A172 (cell line): ENCODE data around the gene GDI2. TPM values are rescaled to one million over a fixed set of nuclear protein-coding genes. Genes with fewer than 3 reads are reported as not detected.
A peak's percentile ranks its signal among the peaks of the same experiment; 100 is the strongest.
"Not testable (repeated sequence)": the region's sequence is repeated elsewhere in the genome, so short reads cannot be mapped to it uniquely, and the experiment has no call there.

Experiments
- DNase-seq: peaks from one replicate; pipeline ENCODE4 v3.0.0-alpha.2; 2015; ENCODE audit warnings: low spot score
- total RNA-seq: library from RNA; depleted of rRNA; stranded (reverse); fragments of >200 nt; shearing (Covaris generic); gene quantifications from 2 replicates; pipeline ENCODE4 v1.2.3, GENCODE V29; 2014

The GDI2 gene
- total RNA-seq, 1 experiment from 2014 or later: 488 TPM

- no peak for DNase-seq
Observed at GRCh38 chr10:5828725-5829124, 15.5 kb upstream of the GDI2 start.

DNA sequence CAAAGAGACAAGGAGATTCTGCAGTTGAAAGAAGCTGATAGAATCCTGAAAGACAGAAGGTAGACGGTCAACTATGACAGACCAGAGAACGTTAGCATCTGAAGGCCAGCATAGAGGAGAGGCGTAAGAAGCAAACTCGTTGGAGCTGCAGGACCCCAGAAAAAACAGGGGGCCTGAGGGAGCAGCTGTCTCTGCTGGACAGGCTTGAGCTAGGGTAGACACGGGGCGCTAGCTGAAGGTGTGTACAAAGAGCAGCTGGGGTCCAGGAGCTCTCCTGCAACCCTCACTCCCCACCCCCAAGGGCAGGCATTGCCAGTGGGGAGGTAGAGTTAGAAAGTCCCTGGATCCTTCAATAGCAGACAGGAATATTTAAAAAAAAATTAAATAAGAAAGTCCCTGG, 14.6 kb upstream of the GDI2 start:
- DNase-seq: no peak

- not testable (repeated sequence) for DNase-seq
Observed at GRCh38 chr10:5826511-5826910, 13.3 kb upstream of the GDI2 start.

- no peak for DNase-seq
Observed at GRCh38 chr10:5818894-5819293, 5.7 kb upstream of the GDI2 start.

- no peak for DNase-seq
Observed at GRCh38 chr10:5818048-5818331, 4.8 kb upstream of the GDI2 start.

- DNase-seq: no peak
Observed at GRCh38 chr10:5817322-5818047, 4.3 kb upstream of the GDI2 start.

DNA sequence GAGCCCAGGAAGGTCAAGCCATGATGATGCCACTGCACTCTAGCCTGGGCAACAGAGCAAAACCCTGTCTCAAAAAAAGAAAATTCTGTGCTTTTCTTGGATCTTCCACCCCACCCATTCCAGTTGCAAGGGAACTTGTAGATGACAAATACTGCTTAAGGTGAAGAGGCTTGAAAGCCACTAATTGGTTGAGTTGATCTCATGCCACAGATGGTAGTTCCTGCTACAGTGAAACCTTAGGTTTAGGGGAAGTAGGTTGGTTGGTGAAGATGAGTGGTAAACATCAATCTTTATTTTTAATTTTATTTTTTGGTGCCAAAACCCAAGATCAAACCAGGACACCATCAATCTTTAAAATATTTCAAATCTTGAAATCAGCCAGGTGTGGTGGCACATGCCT, 2.9 kb upstream of the GDI2 start:
- no peak for DNase-seq

GRCh38 chr10:5814110-5815107, 1.2 kb upstream of the GDI2 start:
- no peak for DNase-seq

- DNase-seq: no peak
Observed at GRCh38 chr10:5813091-5813340, 218 bp downstream of the GDI2 start.

- peak; percentile 16 for DNase-seq
Observed at GRCh38 chr10:5812283-5813090, 747 bp downstream of the GDI2 start.

DNA sequence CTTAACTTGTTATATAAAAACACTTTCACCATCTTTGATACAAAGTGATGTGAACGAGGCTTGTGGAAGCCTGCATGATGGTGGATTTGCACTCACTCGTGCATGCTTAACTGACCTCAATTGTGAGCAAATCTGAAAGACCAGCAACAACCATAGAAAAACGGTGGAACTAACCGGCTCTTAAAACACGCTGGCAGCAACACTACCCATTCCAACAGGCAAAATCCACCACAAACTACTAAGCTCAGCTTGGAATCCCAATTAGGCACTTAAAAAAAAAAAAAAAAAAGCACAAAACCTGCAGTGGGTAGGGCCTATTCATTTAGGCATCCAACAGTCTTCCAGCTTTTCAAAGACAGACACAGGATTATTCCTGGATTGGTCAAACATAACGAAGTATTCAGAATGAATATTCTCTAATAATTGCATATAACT, 1.8 kb downstream of the GDI2 start:
- peak; percentile 25 for DNase-seq

DNA sequence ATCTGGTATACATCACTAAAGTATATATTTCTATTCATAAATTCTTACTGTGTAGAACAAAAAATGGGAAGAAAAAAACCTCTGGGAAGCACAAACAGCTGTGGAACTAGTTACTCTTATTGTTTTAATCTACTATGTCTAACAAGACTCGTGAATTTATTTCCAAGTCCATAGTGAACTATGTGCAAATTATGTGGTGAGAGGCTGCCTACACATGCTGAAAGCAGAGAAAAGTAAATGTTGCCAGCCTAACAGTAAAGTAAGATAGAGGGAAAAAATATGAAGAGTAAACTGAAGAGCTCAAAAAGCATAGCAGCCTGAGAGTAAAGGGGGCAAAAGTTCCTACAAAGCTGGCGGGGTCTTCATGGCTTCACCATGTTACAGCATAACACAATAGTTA, 3.0 kb downstream of the GDI2 start:
- no peak for DNase-seq

GRCh38 chr10:5809527-5810154, 3.6 kb downstream of the GDI2 start:
- DNase-seq: no peak

- not testable (repeated sequence) for DNase-seq
Observed at GRCh38 chr10:5808783-5809392, 4.3 kb downstream of the GDI2 start.

DNA sequence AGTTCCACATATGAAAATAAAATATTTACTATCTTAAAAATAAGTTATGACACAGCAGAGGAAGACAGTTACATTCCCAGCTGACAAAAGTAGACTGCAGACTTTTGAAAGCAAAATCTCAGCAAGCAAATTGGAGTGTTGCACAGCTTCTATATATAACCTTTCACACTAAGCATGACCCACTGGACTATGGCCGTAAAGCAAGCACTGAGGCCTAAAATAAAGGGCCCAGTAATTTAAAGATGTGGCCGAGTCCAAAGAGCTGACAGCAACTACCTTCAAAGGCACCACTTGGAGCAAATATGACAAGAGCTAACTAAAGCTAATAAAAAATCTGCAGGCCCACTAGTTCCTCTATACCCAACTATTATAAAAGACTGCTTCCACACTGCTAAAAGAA, 6.5 kb downstream of the GDI2 start:
- no peak for DNase-seq

DNA sequence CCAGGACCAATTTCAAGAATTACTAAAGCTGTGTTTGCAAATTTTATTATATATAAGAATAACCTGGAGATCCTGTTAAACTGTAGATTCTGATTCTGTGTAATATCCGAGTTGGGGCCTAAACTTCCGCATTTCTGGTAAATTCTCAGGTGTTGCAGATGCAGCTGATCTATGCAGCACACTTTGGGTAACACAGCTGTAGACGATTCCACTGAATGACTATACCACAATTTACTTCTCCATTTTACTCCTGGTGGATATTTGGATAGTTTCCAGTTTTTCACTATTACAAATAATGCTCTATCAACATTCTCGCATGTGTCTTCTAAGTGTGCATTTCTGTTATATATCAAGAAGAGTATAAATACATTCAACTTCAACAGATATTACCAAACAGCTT, 7.5 kb downstream of the GDI2 start:
- DNase-seq: no peak

GRCh38 chr10:5805260-5805659, 8.0 kb downstream of the GDI2 start:
- no peak for DNase-seq

DNA sequence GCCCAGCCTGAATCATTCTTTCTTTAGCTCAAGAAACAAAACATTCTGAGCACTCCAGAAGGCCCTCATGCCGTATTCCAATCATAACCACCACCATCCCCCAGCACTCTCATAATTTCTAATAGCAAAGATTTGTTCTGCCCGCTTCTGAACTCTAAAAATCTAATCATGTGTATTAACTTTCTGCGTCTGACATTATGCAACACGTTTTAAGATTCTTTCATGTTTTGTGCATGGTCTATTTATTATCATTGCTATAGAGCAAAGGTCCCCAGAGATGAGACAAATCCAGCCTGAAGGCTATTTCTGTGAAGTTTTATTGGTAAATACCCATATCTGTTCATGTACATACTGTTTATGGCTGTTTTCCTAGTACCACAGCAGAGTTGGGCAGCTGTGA, 8.8 kb downstream of the GDI2 start:
- no peak for DNase-seq

DNA sequence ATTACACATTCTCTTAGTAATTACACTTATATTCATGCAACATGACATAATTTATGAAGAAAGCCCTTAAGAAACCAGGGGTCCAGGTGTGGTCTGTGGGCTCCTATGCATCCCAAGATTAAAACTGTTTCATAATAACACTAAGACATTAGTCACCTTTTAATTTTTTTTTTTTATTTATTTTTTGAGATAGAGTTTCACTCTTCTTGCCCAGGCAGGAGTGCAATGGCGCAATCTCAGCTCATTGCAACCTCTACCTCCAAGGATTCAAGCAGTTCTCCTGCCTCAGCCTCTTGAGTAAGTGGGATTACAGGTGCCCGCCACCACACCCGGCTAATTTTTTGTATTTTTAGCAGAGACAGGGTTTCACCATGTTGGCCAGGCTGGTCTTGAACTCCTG, 12.5 kb downstream of the GDI2 start:
- DNase-seq: no peak

DNA sequence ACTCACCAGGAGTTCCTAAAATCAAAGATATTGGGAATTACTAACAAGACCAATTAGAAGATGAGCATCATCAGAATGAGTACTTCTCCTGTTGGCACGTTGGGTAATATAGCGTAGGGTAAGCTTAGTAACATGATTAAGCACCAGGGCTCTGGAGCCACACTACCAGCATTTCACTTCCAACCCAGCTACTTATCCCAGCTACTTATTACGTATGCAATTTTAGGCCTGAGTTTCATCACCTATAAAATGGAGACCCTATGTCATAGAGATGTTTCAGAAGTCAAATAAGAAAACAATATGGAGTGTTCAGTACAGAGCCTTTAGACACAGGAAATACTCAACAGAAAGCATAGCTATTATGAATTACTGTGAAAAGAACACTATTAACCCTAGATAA, 19.0 kb downstream of the GDI2 start:
- no peak for DNase-seq

DNA sequence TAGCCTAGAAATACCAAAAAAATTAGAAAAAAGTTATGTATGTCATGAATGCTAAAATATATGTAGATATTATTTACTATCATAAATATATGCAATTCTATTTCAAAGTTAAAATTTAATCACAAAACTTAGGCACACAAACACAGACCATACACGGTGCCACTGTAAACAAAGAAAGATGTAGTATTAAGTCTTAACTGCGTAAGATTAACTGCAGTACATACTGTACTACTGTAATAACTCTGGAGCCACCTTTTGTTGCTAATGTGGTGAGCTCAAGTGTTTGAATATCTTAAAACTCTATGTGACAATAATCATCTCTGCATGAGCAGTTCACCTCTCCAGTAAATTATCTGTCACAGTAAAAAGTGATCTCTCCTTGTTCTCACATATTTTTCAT, 23.6 kb downstream of the GDI2 start:
- DNase-seq: no peak

GRCh38 chr10:5788969-5789368, 24.3 kb downstream of the GDI2 start:
- no peak for DNase-seq
